GM18502 (cell line): Measurements from ENCODE around the gene AIFM2.
"Not testable (repeated sequence)": the region's sequence is repeated elsewhere in the genome, so short reads cannot be mapped to it uniquely, and the experiment has no call there.

Experiments used
- ATAC-seq: cut with Tn5 transposase; IDR thresholded peaks from one replicate; pipeline ENCODE4 v1.9.1; 2021; ENCODE audit warnings: mild to moderate bottlenecking; ENCODE audit not compliant: unreplicated experiment, poor library complexity

Gene AIFM2

DNA sequence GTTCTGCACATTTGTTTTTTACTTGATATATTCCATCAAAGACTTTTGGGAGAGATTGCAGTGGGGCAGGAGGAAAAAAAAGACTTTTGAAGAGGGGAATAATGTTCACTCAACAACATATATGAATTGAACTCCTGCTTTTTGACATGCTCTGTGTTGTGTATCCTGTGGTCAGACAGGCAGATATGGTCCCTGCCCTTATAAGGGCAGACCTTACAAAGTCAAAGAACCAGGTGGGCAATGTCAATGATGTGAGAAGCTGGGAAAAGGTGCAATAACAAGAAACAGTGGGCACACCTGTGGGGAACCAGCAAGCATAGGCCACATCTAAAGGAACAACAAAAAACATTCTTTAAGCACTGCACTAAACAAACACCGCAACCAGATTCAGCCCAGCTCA lies 8.2 kb downstream of the AIFM2 start:
- ATAC-seq, result no peak

DNA sequence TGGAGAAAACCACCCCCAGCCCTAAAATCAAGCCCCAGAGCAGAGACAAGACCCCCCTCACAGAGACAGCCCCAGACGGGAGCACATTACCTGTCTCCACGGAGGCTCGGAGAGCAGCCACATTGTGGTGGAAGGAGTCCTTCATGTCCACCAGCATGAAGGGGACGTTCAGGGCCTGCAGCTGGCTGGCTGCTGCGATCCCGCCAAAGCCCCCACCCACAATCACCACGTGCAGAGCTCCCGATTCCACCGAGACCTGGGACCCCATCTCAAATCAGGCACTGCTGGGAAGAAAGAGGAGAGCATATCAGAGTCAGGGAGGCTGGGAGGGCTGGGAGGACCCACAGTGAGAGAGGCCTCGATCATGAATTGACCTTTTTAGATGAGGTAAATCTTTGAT lies 8.8 kb downstream of the AIFM2 start:
- ATAC-seq, result no peak

DNA sequence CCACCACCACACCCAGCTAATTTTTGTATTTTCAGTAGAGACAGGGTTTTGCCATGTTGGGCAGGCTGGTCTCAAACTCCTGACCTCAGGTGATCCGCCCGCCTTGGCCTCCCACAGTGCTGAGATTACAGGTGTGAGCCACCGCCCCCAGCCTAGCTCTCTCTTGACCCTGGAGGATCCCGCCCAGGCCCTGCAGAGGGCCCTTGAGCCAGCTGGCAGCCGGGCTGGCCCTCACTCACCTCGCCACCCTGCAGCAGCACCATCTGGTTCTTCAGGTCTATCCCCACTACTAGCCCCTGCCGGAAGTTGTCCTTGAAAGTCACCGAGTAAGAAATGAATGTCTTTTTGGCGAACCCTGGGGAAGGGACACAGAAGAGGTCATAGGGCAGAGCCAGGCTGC lies 9.5 kb downstream of the AIFM2 start:
- ATAC-seq, result not testable (repeated sequence)

DNA sequence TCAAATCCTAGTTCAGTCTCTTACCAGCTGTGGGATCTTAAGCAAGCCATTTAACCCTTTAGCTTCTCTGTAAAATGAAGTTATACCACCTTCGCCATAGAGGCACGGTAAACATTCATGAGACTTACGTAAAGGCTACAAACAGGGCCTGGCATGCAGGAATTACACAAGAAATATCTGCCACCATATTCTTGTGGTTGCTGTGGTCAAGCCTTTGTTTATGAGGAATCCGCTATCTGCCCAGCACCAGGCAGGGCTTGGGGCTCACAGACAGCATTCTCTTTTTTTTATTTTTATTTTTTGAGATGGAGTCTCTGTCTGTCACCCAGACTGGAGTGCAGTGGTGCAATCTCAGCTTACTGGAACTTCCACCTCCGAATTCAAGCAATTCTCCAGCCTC lies 9.9 kb downstream of the AIFM2 start:
- ATAC-seq, result no peak

DNA sequence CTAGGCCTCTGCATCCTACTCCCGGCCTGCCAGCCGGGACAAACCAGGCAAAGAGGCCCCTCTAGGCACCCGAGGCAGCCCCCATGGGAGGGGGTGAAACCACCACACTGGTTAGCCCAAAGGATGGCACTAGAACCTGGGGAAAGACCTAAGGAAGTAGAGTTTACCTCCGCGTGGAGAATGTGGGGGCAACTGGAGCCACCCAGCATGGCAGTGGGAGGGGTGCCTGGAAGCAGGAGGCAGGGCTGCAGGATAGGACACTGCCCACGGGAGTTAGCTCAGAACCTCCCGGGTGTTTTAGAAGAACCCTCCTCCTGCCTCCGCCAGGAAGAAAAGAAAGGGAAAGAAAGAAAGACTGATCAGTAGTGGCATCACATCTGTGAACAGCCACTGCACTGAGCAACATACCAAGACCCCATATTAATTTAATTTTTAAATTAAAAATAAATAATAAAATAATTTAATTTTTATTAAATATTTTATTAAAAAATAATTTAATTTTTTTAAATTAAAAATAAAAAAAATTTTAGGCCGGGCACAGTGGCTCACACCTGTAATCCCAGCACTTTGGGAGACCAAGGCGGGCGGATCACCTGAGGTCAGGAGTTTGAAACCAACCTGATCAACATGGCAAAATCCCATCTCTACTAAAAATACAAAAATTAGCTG lies 11.2 kb downstream of the AIFM2 start:
- no peak for ATAC-seq

DNA sequence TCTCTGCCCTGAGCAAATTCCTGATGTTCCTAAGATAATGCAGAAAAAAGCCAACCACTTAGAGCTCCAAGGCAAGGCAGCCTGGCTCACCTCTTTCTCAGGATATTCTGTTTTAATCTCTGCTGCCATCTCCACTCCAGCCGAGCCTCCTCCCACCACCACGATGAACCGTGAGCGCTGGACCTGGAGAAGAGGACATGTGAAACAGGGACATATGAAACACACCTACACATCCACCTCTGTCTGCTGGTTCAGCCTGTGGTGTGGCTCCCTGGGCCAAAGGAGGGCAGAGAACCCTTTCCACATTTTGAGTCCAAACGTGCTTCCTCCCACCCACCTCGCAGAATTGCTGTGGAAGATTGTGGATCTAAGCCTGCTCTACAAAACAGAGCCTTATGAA lies 12.2 kb downstream of the AIFM2 start:
- ATAC-seq, result no peak

DNA sequence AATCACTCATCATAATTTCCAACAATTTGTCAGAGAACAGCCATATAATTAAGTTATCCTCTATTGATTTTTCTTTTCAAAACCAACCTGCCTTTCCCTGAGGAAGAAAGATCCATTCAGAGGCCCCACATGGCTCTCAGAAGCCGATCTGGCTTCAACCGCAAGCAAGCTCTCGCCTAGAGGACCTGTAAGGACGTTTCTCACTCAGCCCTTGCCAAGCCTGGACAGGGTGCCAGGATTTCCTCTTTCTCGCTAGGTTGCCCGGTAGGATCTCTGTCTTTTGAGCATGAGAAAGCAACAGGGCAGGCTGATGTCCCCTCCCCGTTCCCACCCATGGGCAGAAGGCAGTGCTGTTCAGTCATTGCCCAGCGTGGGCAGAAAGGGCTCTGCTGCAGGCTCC lies 13.0 kb downstream of the AIFM2 start:
- no peak for ATAC-seq

DNA sequence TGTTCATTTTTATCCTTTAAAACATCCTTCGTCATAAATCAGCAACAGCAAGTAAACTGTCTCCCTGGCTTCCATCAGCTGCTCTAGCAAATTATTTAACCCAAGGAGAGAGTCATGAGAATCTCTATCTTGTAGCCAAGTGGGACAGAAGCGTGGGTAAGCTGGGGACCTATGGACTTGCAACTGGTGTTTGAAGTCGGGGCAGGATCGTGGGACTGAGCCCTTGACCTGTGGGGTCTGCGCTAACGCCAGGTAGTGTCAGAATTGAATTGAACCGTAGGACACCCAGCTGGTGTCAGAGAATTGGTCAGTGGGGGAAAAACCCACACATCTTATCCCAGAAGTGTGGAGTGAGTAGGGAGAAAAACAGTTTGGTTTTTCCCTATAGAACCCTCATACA lies 13.4 kb downstream of the AIFM2 start:
- ATAC-seq, result no peak

DNA sequence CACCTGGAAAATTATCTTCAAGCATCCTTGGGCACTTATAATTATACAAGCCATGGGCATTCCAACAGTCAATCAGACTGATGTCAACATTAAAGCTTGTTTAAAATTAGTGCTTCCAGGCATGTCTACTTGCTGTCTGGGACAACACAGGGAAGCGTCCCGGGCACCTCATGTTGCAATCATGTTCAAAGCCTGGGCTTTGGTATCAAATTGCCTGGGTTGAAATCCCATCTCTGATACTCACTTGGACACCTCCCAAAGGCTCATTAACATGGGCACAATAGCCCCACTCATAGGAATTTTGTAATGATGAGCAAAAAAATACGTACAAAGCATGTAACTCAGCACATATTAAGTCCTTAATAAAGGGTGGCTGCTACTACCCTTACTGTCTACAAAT lies 14.4 kb downstream of the AIFM2 start:
- no peak for ATAC-seq

DNA sequence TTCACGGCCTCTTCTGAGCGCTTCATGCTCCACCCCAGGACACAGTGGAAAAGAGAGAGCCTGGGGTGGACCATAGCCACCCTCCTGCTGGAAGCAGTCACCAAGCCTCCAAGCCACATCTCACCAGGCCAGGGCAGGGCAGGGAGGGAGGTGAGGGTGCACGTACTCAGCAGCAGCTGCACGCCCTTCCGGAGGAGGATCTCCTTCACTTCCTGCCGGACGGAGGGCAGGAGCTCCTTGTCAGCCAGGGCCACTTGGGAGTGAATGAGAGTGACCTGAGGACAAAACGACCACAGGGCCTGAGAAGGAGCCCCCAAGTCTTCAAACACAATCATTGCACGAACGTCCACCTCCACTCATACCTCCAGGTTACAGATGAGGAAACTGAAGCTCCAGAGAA lies 15.0 kb downstream of the AIFM2 start:
- no peak for ATAC-seq

DNA sequence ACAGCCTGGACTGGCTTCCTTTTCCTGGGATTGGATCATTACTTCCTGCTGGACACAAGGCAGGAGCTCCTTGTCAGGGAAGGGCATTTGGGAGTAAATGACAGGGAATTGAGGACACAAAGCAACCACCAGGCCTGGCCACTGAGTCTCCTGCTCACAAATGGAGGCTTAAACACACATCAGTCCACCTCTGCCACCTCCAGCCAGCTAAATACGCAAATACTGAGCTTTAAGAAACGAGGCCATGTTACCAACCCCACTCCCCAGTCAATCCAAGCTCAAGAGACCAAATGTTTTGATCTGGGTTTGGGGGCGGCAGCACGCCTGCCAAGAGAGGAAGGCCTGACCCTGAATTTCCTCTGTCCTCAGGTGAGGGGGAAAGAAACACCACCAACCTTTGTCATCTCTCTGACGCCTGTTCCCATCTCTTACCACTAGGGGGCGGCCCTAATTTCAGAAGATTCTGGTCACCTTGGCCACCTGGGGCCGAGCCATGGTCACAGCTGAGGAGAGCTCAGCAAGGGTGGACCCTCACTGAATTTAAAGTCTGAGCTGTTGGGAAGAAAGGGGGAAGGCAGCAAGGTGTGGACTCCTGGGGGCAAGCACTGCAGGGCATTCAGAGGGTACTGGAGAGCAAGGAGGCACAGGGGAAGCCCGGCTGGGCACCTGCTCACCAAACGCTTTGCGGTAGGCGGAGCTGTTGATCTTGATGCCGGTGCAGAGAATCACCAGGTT lies 16.5 kb downstream of the AIFM2 start:
- no peak for ATAC-seq

DNA sequence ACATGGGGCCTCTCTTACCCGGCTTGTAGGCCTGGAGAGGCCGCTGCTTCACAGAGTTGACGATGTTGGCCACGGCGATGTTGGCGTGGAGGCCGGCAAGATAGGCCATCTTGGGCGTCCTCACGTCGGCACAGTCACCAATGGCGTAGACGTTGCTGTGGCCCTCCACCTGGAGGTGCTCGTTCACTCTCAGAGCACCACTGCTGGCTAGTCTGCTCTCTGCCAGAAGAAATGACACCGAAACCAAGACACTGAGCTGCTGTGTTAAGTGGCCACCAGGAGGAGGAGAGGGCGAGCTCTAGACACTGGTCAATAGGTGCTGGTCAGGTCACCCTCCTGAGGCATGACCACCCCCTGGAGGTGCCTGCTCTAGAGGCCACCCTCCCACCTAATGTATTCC lies 17.7 kb downstream of the AIFM2 start:
- ATAC-seq, result no peak

DNA sequence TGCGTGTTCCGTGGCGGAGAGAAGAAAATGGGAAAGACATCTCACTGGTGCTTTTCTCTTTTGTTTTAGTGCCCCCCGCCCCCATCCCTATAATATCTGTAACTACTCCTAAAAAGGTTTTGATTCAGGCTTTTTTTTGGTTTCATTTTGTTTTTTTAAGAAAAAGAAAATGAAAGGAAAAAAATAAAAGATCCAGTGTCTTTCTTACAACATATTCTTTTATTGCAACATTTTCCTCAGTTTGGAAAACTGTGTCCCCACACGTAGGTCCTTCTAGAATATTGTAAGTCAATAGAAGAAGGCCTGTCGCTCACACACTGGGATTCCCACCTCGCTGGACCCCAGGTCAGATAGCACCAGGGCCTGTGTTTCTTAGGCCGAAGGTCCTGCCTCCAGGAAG lies 20.6 kb downstream of the AIFM2 start:
- no peak for ATAC-seq

DNA sequence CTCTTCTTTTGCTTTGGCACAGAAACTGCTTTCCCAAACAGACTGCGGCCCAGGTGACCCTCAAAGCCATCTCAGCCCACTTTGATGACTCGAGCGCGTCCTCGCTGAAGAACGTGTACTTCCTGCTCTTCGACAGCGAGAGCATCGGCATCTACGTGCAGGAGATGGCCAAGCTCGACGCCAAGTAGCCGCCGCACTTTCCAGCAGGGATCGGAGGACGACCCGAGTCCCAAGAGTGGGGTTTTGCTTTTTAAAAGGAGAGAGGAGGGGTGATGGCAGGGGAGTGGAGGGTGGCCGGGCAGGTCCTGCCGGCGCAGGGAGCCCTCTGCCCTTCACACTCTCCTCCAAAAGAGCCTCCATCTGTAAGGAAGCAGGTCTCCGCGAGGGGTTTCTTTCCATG lies 21.1 kb downstream of the AIFM2 start:
- no peak for ATAC-seq

DNA sequence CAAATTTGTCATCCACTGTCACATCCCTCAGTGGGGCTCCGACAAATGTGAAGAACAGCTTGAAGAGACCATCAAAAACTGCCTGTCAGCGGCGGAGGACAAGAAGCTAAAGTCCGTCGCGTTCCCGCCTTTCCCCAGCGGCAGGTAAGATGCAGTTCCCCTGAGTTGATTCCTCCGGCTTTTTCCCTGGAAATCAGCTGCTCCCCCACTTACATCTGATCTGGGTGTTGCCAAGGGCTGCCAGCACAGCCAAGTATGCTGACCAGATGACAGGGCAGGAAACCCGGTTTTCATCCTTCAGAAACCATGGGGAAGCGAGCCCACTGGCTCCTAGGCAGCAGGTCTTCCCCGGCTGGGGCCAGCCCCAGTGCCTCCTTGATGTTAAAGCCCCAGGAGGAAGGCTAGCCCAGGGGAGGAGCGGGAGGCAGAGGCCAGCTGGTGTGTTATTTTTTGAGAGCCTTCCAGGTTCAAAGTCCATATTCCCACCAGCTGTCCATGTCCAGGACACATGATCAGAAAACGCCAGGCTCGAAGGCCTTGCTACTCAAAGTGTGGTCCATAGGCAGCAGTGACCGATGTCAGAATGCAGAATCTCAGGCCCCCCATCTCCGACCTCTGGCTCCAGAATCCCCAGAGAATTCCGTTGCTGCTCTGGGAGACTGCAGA lies 23.4 kb downstream of the AIFM2 start:
- no peak for ATAC-seq

DNA sequence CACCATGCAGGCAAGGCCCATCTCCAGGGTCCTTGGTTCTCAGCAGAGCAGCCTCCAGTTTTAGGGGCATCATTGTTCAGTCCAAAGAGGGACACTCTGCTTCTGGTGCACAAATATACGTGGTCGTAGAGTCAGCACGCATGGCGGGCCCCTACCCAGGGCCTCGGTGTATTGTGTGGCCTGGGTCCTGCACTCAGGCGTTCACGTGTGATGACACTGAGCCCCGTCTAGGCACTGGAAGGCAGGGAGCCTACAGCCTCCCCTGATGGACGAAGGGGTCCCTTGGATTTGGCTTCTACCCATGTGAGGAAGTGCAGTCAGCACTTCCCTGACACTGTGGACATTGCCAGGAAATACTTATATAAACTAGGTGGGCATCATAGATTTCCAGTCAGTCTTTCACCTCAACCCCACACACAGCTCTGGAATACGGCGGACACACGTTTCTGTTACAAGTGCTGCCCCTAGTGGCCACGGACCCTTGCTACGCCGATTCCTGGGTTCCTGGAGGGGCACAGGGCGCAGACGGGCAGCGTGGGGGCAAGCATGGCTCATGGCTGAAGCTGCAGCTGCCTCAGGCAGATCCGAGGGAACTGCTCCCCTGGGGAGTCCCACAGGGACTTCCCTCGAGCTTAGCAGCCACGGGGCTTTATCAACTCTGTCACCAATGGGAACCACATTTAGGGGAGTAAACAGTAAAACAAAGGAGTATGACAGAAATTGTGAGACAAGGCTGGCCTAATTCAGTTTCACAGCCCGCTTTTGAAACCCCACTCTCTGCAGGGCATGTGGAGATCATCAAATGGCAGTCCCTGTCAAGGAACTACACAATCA lies 25.4 kb downstream of the AIFM2 start:
- ATAC-seq, result no peak

DNA sequence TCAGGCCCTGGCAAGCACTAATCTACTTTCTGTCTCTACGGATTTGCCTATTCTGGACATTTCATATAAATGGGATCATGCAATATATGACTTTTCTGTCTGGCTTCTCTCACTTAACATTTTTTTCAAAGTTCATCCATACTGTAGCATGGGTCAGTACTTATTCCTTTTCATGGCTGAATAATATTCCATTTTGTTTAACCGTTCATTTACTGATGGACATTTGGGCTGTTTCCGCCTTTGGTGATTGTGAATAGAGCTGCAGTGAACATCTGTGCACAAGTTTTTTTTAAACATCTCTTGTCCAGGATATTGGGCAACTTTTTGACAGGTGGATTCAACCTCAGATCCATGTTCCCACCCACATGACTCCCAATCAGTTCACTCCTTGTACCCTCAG lies 31.0 kb downstream of the AIFM2 start:
- no peak for ATAC-seq

DNA sequence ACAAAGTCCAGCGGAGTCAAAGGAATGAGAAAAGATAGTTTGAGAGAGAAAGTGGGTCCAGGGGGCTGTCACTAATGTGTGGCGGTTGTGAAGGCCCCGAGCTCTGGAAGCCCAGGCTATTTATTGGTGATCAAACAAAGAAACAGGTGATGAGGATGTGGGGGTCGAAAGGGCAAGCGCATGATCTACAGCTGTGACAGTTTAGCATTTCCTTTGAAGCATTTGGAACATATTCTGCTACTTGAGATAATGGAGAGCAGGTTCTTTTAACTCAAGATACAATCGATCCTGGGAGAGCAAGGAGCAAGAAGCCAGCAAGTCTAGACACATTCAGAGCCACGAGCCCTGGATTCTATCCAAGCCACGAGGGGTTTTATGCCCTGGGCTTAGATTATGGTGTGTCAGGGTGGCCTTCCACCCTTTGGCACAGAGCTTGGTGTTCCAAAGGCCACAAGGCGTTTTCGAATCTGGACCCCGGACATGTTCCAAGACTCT lies 31.5 kb downstream of the AIFM2 start:
- ATAC-seq, result not testable (repeated sequence)

DNA sequence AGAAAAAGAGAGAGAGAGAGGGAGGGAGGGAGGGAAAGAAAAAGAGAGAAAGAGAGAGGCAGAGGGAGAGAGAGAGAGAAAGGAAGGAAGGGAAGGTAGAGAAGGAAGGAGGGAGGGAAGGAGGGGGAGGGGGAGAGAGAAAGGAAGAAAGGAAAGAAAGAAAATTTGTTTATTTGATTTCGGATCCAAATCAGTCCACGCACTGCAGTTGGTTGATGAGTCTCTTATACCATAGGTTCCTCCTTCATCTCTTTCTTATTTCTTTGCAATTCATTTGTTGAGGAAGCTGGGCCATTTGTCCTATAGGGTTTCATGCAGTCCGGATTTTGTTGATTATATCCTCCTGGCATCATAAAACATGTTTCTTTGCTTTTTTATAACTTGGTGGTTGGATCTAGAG lies 34.4 kb downstream of the AIFM2 start:
- no peak for ATAC-seq

DNA sequence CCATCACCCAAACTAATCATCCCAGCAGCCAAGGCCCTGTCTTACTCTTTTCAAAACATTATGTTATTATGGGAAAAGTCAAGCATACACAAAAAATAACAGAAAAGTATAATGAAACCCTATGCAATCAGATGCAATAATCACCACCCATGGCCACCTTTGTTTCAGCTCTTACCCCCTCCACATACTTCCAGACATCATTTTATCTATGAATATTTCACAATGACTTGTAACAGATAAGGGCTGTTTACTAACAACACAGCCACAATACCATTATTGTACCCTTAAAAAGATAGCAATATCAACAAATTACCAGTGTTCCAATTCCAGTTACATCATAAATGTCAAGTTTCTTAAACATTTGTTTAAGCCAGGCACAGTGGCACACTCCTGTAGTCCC lies 35.2 kb downstream of the AIFM2 start:
- ATAC-seq, result no peak
